Lower leg skin (tissue), 3 donors: Measurements from ENCODE around the gene PFKFB4.

Source experiments
- CTCF ChIP-seq, 3 donors: fragments of 450-650 bp; IDR thresholded peaks; one replicate each; pipeline ENCODE4 v1.5.1; 2016; ENCODE audit warnings: antibody characterized with exemption in 3 of 3, mild to moderate bottlenecking in 3 of 3, moderate library complexity in 2 of 3
- POLR2A ChIP-seq, 2 donors: fragments of 450-650 bp; IDR thresholded peaks; one replicate each; pipeline ENCODE4 v1.6.1; 2016 to 2017; ENCODE audit warnings: antibody characterized with exemption in 2 of 2, mild to moderate bottlenecking in 1 of 2, moderate library complexity in 1 of 2

- TF ChIP-seq CTCF (IDR thresholded peaks at IDR 0.05) (no peak), POLR2A (IDR thresholded peaks at IDR 0.05) (no peak)
These were observed 23.6 kb downstream of the PFKFB4 start for GRCh38 chr3:48532977-48533337.
